ENCODE measurements around the gene MYH9. TPM values are rescaled to one million over a fixed set of nuclear protein-coding genes. Genes with fewer than 3 reads are reported as not detected.

The MYH9 gene
- polyA plus RNA-seq, 1 donor from 2014 or later = 7.1 TPM

DNA sequence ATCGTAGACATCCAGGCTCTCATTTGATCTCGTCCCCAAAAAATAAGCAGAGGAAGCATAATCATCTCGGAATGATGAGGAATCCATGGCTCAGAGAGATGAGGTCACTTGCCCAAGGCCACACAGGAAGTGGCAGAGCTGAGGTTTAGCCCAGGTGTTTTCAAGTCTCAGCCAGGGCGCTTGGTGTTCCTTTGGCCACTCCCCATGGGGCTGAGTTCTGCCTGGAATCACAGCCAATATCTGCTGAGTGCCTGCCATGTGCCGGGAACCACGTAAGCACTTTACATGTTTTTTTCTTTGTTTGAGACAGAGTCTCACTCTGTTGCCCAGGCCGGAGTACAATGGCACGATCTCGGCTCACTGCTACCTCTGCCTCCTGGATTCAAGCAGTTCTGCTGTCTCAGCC is 29.5 kb upstream of the MYH9 start:
- TF ChIP-seq REST (IDR thresholded peaks at IDR 0.05; ENCODE audit: borderline replicate concordance) (no peak), POLR2AphosphoS5 (IDR thresholded peaks at IDR 0.05) (no peak), SMC3 (conservative IDR thresholded peaks at IDR 0.05; ENCODE audit: poor library complexity) (no peak), MXI1 (conservative IDR thresholded peaks at IDR 0.05; ENCODE audit: poor library complexity, severe bottlenecking) (no peak), EP300 (conservative IDR thresholded peaks at IDR 0.05; ENCODE audit: poor library complexity, severe bottlenecking) (no peak), TAF1 (IDR thresholded peaks at IDR 0.05; ENCODE audit: low read depth) (no peak), RAD21 (conservative IDR thresholded peaks at IDR 0.05) (no peak), EZH2 (IDR thresholded peaks at IDR 0.05; ENCODE audit: borderline replicate concordance, insufficient read depth, low read length, poor library complexity, severe bottlenecking) (no peak)
- no peaks in the 10 kb centered on the region for H3K9me3 ChIP-seq (ENCODE audit: low read length)
- no peak overlapping the region for H3K4me2 ChIP-seq (ENCODE audit: low read length)
- H3K4me3 ChIP-seq (ENCODE audit: low read length) = no peak overlapping the region
- no peak overlapping the region for H3K9ac ChIP-seq (ENCODE audit: low read length)
- H3K79me2 ChIP-seq (replicated peaks; ENCODE audit: insufficient read depth, low read length) = no peaks in the 10 kb centered on the region
- no peaks in the 10 kb centered on the region for H3K36me3 ChIP-seq (ENCODE audit: insufficient read depth, low read length)
- no peaks in the 10 kb centered on the region for H3K27me3 ChIP-seq (ENCODE audit: insufficient read depth, low read depth, low read length)
- H3K27ac ChIP-seq (ENCODE audit: low read length) = no peak overlapping the region
- H4K20me1 ChIP-seq (ENCODE audit: insufficient read depth) = no peaks in the 10 kb centered on the region
- no peaks in the 10 kb centered on the region for H3F3A ChIP-seq (ENCODE audit: insufficient read depth, low read length, poor library complexity, severe bottlenecking)
- no peak overlapping the region for H2AFZ ChIP-seq (ENCODE audit: low read depth, low read length)
- no peaks in the 10 kb centered on the region for H3K9me2 ChIP-seq (ENCODE audit: insufficient read depth, low read length)

DNA sequence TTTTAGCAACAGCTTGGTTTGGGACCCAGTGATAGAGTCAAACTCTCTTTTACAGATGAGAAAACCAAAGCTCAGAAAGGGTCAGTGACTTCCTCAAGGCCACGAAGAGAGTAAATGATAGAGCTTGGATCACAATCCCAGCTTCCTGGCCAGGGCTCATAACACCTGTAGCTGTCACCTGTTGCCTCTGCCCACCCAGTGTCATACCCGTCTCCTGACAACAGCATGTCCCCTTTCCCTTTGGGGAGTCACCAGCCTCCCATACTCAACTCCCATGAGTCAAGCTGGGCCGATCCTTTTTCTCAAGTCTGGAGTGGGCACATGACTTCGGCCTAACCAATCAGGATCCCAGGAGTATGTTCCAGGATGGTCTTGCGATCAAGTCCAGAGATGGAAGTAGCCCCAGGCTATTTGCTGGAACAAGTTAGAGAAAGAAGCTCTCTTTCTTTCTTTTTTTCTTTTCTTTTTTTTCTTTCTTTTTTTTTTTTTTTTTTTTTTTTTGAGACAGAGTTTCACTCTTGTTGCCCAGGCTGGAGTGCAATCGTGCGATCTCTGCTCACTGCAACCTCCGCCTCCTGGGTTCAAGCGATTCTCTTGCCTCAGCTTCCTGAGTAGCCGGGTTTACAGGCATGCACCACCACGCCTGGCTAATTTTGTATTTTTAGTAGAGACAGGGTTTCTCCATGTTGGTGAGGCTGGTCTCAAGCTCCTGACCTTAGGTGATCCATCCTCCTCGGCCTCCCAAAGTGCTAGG is 27.8 kb upstream of the MYH9 start:
- Histone ChIP-seq H3K79me2 (replicated peaks; ENCODE audit: insufficient read depth, low read length) (no peaks in the 10 kb centered on the region), H3F3A (ENCODE audit: insufficient read depth, low read length, poor library complexity, severe bottlenecking) (no peaks in the 10 kb centered on the region), H3K4me3 (ENCODE audit: low read length) (no peak overlapping the region), H3K27ac (ENCODE audit: low read length) (no peak overlapping the region), H3K27me3 (ENCODE audit: insufficient read depth, low read depth, low read length) (no peaks in the 10 kb centered on the region), H3K36me3 (ENCODE audit: insufficient read depth, low read length) (no peaks in the 10 kb centered on the region), H3K9me3 (ENCODE audit: low read length) (no peaks in the 10 kb centered on the region), H4K20me1 (ENCODE audit: insufficient read depth) (no peaks in the 10 kb centered on the region), H3K9ac (ENCODE audit: low read length) (no peak overlapping the region), H2AFZ (ENCODE audit: low read depth, low read length) (no peak overlapping the region), H3K9me2 (ENCODE audit: insufficient read depth, low read length) (no peaks in the 10 kb centered on the region), H3K4me2 (ENCODE audit: low read length) (no peak overlapping the region)
- TF ChIP-seq EP300 (conservative IDR thresholded peaks at IDR 0.05; ENCODE audit: poor library complexity, severe bottlenecking) (no peak), EZH2 (IDR thresholded peaks at IDR 0.05; ENCODE audit: borderline replicate concordance, insufficient read depth, low read length, poor library complexity, severe bottlenecking) (no peak), REST (IDR thresholded peaks at IDR 0.05; ENCODE audit: borderline replicate concordance) (no peak), CTCF (IDR thresholded peaks at IDR 0.05; ENCODE audit: poor library complexity, severe bottlenecking) (no peak), RAD21 (conservative IDR thresholded peaks at IDR 0.05) (no peak), MXI1 (conservative IDR thresholded peaks at IDR 0.05; ENCODE audit: poor library complexity, severe bottlenecking) (no peak), TAF1 (IDR thresholded peaks at IDR 0.05; ENCODE audit: low read depth) (no peak), SMC3 (conservative IDR thresholded peaks at IDR 0.05; ENCODE audit: poor library complexity) (no peak), POLR2AphosphoS5 (IDR thresholded peaks at IDR 0.05) (no peak)
